Activated naive CD4-positive, alpha-beta T cell treated with Interleukin-2 at 50 U/mL for 16 hours (primary cell): ENCODE results near the gene TAPT1.

Experiments
- DNase-seq: peaks from one replicate; pipeline ENCODE4 v3.0.0-alpha.2; 2020

Gene TAPT1

DNA sequence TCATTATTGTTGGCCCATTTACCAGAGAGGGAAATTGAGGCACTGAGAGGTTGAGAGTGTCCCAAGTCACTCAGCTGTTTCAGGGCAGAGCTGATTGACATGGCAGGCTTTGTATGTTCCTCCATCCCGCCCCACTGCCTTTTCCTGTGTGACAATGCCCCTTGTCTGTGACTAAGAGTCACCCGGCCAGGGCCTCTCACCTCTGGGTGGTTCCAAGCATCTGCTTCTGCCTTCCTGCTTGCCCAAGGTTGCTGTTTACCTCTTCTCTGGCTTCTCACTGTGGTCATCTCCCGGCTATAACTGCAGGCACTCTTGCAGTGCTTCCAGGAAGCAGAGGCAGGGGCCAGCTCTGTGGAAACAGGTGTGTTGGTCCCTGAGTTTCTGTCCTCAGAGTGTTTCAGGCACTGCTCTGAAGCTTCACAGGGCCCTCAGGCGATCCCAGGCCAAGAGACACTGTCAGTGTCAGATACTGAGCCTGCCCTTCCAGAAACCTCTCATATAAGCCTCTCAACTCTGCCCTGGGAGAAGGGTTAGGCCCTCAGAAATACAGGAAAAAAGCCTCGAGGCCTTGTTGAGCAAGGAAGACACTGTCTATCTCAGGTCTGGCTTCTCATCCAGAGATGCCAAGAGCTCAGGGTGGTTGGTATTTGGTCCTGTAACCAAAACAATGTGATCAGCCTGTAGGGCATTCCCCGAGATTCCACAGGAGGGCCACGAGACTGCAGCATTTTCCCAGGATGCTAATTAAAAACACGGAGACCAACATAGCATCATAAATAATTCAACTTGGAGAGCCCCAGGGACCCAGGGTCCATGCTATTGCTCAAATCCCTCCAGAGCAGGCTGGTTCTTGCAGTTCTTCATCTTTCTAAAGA, 100.5 kb downstream of the TAPT1 start:
- no peak for DNase-seq

DNA sequence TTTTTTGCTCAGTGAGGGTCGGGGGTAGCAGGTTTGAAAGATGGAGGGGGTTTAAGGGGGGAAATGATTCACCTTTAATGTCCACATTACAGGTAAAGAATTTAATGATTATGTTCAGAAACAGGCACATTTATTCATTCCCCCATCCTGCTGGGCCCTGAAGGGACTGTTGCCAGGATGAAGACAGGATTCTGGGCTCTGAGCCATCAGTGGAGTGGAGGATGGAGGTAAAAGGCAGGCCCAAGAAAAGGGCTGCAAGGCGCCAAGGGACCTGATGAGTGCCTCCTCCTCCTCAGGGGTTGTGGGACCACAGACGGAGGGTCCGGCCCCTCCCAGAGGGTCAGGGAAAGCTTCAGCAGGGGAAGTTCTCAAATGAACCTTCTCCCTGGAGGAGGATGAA, 102.0 kb downstream of the TAPT1 start:
- DNase-seq, result no peak

DNA sequence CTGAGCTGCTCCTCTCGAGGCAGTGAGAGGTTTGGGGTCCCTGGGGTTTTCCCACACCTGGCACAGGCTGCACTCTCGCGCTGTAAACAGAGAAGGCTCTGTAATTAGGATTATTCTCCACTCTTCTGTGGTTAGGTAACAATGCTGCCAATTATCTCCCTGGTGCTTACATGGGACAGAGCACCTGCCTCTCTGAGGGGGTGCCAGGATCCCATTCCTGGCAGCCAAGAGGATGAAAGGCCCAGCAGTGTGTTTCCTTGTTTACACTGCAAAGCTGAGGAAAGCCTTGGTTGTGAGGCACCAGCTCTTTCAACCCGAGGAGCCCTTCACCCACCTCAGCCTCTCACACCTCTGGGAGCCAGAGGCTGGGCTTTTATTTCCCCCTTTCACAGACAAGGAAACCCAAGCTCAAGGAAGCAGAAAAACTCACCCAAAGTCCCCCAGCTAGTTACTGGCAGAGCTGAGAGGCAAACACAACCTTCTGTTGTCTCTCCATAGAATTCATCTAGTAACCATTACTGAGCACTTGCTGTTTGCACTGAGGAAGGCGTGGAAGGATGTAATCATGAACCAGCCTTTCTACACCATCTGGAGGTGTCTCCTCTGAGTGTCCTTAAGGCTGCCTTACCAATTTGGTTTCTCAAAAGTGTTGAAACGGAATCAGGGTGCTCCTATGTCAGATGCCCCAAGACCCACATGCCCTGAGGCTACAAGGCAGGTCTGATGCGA, 102.8 kb downstream of the TAPT1 start:
- no peak for DNase-seq

DNA sequence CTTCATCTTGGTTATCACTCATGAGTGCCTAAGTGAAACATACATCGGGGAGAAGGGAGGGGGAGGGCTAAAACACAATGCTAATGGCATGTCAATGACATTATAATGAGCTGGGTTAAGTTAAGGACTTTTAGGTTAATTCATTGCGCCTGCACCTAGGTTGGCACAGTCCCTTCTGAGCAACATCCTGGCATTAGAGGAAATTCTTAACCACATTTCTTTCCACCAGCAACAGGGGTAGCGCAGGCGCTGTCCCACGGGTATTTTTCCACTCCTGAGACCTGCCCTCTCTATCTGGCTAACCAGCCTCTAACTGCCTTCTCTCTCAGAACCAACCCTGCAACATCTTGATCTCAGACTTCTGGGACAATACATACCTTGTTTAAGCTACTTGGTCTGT, 103.5 kb downstream of the TAPT1 start:
- no peak for DNase-seq

DNA sequence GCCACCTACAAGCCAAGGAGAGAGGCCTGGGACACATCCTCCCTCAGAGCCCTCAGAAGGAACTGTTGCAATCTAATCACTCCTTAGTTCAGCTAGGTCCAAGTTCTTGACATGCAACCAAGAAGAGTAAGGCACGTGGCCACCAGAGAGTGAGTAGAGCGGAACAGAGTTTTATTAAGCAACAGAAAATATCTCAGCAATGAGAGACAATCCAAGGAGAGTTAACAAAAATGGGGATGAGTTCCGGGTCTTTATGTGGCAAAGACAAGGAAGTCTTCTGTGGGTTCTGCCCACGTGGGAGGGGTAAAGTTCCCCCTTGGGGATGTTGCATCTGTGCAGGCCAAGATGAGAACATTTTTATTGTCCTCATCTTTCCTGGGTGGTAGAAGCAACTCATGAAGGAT, 104.0 kb downstream of the TAPT1 start:
- no peak for DNase-seq

DNA sequence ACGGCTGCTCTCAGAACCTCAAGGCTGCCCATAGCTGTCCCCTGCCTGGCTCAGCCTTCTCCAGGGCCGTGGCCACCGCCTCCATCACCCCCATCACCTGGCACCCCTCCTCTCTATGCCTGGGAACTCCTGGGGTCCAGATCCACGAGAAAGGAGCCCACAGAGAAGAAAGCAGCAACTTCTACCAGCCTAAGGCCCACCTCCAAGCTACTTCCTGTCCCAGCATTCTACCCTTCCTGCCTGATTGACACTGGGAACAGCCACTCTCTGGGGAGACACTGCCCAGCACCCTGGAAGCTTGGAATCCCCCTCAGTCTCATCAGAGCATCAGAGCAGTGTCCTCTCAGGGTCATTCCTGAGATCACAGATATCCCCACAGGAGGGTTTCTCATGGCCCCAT, 105.6 kb downstream of the TAPT1 start:
- DNase-seq, result no peak

DNA sequence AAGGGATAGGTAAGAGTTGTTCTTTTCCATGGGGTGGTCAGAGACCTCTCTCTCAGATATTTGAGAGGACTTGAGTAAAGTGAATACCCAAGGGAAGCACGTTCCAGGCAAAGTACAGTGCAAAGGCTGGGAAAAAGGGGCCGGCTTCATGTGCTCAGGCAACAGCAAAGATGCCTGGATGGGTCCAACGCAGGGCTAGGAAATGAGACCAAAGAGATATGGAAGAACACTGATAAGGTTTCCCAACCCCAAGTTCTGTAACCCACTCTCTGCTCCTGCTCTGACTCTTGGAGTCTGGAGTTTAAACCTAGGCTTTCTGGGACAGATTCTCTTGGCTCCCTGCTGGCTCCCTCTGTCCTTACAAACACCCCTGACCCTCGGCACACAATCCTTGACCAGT, 106.3 kb downstream of the TAPT1 start:
- DNase-seq, result no peak

DNA sequence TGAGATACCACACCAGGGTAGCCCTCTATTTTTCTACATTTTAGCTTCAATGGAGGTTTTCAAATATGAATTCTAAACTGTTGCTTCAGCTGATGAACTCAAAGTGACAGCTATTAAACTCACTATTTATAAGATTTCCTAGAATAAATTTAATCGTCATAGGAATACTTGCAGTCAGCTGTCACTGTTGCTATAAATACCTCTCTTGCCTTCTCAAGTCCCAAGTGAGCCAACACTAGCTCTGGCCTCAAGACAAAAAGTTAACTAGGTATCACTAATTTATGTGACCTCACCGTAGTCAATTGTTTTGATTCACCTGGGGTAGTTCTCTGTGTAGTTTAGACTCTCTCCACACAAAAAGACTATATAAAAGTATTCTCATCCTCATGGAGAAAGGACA, 108.2 kb downstream of the TAPT1 start:
- no peak for DNase-seq

DNA sequence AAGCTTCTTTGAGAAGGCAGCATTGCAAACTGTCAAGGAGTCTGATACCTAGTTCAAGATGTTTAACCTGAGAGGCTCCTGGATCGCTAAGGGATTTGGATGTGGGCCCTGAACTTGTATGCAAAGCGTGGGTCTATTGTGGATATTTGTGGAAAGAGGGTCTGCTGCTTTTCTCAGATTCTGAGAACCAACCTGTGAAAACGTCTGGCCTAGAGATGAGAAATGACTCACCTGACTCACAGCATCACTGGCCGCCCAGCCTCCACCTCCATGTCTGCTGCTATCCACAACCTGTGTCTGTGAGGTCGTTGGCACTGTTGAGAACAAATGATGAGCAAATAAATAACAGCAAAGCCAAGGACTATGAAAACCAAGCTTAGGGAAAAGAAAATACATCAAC, 109.1 kb downstream of the TAPT1 start:
- DNase-seq, result no peak

DNA sequence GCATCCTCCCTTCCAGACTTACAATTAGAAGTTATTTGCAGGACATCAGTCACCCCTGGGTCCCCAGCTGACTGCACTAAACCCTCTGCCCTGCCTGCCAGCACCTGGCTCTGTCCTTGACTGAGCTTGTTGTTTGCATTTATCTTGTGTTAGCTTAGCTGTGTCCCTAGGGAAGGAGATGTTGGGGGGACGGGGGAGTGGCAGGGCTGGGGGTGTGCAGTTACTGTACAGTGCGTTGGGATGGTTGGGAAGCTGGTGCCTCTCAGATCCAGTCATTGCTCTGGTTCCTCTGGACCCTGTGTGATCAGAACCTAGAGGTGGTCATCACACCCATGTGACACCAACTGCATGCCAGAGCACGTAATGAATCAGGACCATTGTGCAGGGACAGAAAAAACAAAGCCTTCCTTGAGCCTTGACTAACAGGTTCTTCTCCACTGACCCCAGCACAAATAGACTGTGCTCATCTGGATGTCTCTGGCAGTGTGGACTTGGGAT, 109.7 kb downstream of the TAPT1 start:
- no peak for DNase-seq

DNA sequence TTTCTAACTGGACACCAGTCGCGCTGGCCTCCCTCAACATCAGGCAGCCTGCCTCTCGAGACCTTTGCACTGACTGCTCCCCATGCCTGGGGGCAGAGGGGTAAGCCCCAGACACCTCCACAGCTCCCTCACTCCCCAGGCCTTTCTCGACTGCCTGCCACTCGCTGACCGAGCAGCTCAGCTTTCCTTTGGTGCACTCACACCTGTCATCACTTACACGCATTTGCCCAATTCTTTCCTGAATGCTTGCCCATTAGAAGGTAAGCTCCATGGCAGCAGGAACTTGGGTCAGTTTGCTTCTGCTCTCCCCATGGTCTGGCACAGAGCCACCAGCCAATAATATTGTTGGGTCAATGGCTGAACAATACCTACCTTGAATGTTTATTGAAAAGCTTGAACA, 110.3 kb downstream of the TAPT1 start:
- no peak for DNase-seq

DNA sequence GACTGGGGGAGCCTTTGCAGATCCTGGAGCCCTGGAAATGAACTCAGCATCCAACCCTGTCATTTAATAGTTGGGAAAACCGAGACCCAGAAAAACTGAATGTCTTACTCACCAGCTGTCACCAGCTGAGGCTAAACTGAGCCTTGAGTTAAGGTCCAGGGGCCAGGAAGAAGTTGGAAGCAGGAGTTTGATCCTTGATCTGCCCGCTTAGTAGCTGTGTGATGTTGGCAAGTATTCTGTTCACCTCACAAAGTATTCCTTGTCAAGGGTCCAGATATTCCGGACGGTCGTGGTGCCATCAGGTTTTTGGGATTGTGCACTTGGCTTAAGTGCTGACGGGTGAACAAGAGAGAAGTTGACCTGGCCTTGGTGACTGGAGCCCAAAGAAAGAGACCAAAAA, 111.7 kb downstream of the TAPT1 start:
- no peak for DNase-seq

DNA sequence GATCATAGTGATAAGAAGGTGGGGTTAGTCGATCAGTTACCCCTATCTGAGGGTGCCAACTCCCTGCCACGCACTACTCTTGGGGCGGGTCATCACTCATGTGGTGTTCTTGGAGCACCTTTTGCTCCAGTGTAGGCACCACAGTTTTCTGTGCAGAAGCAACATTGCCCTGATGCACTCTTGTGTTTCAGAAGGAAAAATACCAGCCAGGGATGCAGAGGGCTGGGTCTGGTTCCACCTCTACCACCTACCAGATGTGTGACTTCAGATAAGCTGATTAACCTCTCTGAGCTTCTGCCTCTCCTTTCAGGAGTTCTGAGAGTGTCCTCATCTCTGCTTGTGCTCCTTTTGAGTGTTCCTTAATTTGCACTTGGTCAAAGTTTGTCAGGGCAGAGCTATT, 112.5 kb downstream of the TAPT1 start:
- DNase-seq, result no peak

DNA sequence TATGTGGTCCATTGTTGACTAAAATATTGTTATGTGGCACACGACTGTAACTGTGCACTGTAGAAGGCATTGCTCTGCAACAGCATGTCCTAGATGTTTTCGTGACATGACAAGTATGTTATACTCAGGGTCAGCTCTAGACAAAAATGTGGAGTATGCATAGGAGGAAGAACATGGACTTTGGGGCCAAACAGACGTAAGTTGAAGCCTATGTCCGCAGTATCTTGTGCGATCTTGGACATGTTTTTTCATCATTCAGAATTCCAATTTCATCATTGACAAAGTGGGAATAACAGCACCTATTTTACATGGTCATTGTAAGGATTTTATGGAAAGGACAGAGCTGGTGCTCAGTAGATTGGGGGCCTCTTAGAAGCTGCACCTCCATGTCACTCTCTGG, 114.7 kb downstream of the TAPT1 start:
- no peak for DNase-seq

DNA sequence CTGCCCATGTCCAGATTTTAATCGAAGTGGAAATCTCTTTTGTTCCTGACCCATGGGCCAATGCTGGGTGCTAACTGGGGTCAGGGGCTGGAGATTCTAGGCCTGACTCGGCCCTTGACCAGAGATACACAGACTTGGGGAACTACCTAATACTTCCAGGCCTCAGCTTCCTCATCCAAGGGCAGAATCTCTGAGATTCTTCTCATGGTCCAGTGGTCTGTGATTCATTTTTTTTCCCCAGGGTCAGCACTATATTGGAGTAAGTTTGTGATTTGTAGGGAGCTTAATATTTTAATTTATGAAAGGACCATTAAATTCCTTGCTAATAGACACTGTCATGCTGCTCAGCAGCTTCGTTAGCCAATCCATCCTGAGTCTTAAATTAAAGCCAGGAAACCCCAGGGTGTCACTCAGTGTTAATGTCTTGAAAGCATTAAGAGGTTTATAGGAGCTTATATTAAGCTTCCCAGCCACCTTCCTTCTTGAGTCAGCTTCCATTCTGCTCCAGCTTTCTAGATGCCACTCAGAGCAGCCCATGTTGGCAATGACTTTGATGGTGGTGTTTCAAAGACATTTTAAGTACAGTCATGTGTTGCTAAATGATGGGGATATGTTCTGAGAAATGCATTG, 115.5 kb downstream of the TAPT1 start:
- no peak for DNase-seq
